ENCODE data around the gene VWA5B2.
A peak's percentile ranks its signal among the peaks of the same experiment; 100 is the strongest.

The VWA5B2 gene

GRCh38 chr3:184282941-184283340, 53.6 kb downstream of the VWA5B2 start:
- DNase-seq = no peak

GRCh38 chr3:184283681-184284080, 54.3 kb downstream of the VWA5B2 start:
- DNase-seq = no peak

DNA sequence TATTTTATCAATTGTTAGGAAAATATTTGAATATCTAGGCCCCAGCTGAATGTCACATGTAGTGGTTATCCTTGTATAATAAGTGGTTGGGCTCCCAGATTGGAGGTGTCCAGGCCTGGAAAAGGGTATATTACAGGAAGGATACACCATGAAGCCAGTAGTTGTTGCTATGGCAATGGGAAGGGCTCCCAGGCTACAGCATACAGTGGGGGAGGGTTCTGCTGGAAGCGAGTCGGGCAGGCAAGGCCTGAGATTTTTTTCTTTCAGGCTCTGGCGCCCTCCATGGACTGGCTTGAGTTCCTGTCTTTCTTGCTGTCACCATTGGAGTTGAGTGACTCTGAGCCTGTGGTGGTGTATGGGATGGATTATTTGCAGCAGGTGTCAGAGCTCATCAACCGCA, 55.3 kb downstream of the VWA5B2 start:
- DNase-seq = peak; percentile 93

- DNase-seq = peak; percentile 25
These were observed 60.1 kb downstream of the VWA5B2 start for GRCh38 chr3:184289426-184289938.

GRCh38 chr3:184290331-184290730, 60.9 kb downstream of the VWA5B2 start:
- no peak for DNase-seq

- DNase-seq = no peak
These were observed 61.8 kb downstream of the VWA5B2 start for GRCh38 chr3:184291044-184291737.
